ENCODE data around the gene AGRN.

The AGRN gene

GRCh38 chr1:1058921-1059493, 39.1 kb downstream of the AGRN start:
- peak overlapping the region; percentile 57 for H3K4me3 ChIP-seq (ENCODE audit: low read depth, low read length)
- TF ChIP-seq, protein P1, sequence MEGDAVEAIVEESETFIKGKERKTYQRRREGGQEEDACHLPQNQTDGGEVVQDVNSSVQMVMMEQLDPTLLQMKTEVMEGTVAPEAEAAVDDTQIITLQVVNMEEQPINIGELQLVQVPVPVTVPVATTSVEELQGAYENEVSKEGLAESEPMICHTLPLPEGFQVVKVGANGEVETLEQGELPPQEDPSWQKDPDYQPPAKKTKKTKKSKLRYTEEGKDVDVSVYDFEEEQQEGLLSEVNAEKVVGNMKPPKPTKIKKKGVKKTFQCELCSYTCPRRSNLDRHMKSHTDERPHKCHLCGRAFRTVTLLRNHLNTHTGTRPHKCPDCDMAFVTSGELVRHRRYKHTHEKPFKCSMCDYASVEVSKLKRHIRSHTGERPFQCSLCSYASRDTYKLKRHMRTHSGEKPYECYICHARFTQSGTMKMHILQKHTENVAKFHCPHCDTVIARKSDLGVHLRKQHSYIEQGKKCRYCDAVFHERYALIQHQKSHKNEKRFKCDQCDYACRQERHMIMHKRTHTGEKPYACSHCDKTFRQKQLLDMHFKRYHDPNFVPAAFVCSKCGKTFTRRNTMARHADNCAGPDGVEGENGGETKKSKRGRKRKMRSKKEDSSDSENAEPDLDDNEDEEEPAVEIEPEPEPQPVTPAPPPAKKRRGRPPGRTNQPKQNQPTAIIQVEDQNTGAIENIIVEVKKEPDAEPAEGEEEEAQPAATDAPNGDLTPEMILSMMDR (IDR thresholded peaks at IDR 0.05; ENCODE audit: low read depth, low read length, missing control alignments), result peak; percentile 16
- in situ Hi-C loops (cut with HindIII; ENCODE audit: low sequenced_read_pairs), result no loop called here
- no peak for DNase-seq (ENCODE audit: low read depth)

DNA sequence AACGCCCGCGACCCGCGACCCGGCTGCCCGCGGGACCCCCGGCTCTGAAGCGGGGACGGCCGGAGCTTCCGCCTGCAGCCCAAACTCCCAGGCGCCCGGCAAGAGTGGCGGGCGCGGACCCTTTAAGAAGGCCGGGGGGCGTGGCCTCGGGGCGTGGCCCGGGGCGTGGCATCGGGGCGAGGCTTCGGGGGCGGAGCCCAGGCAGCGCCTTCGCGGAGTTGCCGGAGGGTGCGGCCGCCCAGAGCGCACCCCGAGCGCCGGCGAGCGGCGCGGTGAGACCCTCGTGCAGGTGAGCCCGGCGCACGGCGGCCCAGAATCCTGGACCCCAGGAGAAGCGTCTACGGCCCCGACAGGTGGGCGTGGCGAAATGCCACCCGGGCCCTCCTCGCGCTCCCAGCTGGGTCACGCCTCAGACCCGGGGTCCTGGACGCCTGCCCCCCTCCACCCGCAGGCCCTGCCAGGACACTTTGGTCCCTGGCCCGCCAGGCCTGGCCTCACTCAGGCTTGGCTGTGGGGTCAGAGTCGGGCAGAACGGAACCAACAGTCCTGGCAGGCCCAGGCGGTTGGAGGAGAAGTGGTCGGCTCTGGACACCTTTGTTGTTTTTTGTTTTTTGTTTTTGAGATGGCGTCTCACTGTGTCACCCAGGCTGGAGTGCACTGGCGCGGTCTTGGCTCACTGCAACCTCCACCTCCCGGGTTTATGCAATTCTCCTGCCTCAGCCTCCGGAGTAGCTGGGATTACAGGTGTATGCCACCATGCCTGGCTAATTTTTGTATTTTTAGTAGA, 39.8 kb downstream of the AGRN start:
- in situ Hi-C loops (cut with HindIII; ENCODE audit: low sequenced_read_pairs), result no loop called here
- peak overlapping the region; percentile 57 for H3K4me3 ChIP-seq (ENCODE audit: low read depth, low read length)
- TF ChIP-seq, protein P1 (IDR thresholded peaks at IDR 0.05; ENCODE audit: low read depth, low read length, missing control alignments), result no peak

GRCh38 chr1:1060281-1061000, 40.5 kb downstream of the AGRN start:
- in situ Hi-C loops (cut with HindIII; ENCODE audit: low sequenced_read_pairs), result no loop called here
- peak overlapping the region; percentile 57 for H3K4me3 ChIP-seq (ENCODE audit: low read depth, low read length)
- DNase-seq (ENCODE audit: low read depth), result no peak
- TF ChIP-seq, protein P1 (IDR thresholded peaks at IDR 0.05; ENCODE audit: low read depth, low read length, missing control alignments), result no peak

More for the DNA sequence above, 39.8 kb downstream of the AGRN start:
- DNase-seq (ENCODE audit: low read depth), result no peak

GRCh38 chr1:1061682-1062345, 41.9 kb downstream of the AGRN start:
- DNase-seq (ENCODE audit: low read depth), result no peak
- TF ChIP-seq, protein P1 (IDR thresholded peaks at IDR 0.05; ENCODE audit: low read depth, low read length, missing control alignments), result no peak
- H3K4me3 ChIP-seq (ENCODE audit: low read depth, low read length), result no peak overlapping the region
- in situ Hi-C loops (cut with HindIII; ENCODE audit: low sequenced_read_pairs), result no loop called here

DNA sequence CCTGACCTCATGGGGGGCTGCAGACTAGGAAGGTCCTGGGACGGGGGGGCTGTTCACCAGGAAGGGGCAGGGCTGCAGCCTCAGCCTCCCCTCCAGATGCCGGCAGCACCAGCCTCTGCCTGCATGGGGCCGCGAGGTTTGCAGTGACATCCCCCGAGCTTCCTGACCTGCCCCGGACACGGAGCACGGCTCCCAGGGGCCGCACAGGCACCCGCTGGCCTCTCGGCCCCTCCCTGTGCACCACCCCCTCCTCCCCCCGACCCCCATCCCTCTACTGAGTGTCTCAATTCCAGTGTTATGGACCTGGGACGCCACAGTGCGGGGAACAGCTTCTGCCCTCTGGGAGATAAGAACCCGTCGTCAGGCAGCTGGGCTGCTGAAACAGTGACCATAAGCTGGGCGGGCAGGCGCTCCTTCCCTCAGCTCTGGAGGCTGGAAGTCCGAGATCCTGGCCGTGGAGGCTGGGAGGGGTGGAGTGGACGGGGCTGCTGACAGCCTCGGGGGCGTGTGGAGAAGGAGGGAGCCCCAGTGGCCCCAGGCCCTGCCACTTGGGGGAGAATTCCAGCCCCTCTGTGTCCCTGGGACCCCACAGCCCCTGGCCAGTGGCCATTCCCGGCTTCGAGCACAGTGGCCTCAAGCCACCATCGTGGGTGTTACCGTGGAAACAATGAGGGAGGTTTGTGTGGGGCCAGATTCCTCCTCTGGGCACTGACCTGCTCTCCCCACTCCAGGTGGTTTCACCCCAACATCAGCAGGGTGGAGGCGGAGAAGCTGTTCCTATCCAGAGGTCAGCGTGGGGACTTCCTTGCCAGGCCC, 42.6 kb downstream of the AGRN start:
- TF ChIP-seq, protein P1 (IDR thresholded peaks at IDR 0.05; ENCODE audit: low read depth, low read length, missing control alignments), result no peak
- DNase-seq (ENCODE audit: low read depth), result no peak
- H3K4me3 ChIP-seq (ENCODE audit: low read depth, low read length), result no peak overlapping the region
- in situ Hi-C loops (cut with HindIII; ENCODE audit: low sequenced_read_pairs), result no loop called here

Data from astrocyte of the cerebellum (primary cell).